HG03354 (cell line): ENCODE measurements around the gene TPPP3.

Experiments used
- ATAC-seq: cut with Tn5 transposase; IDR thresholded peaks from one replicate; pipeline ENCODE4 v1.9.1; 2021; ENCODE audit warnings: mild to moderate bottlenecking; ENCODE audit not compliant: unreplicated experiment, poor library complexity, severe bottlenecking

TPPP3 gene

GRCh38 chr16:67393111-67393787, at the start of gene TPPP3:
Gene TPPP3, minus strand, starts transcription at chr16:67393498. Its CDS starts 2,387 bp downstream, at chr16:67391111.
- no peak for ATAC-seq

- no peak for ATAC-seq
Observed at GRCh38 chr16:67442581-67443255, 49.4 kb upstream of the TPPP3 start.

DNA sequence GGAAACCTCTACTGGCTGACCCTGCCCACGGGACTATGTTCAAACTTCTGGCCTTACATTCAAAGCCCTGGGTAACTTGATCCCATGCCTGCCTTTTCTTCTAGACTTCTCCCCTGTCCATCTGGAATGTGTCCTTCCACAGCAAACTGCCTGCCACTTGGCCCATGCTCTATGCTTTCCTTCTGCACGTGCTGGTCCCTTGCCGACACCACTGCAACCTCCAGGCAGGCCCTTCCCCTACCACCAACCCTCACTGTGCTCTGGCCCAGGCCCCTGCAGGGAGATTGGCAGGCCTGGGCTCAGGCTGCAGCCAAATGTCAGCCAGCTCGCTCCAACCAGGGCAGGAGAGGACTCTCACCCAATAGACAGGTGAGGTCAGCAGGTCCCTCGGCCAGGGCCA, 48.6 kb upstream of the TPPP3 start:
- no peak for ATAC-seq

- no peak for ATAC-seq
Observed at GRCh38 chr16:67441271-67441753, 48.0 kb upstream of the TPPP3 start.

- ATAC-seq: no peak
Observed at GRCh38 chr16:67438824-67439393, 45.6 kb upstream of the TPPP3 start.

- no peak for ATAC-seq
Observed at GRCh38 chr16:67438098-67438791, 44.9 kb upstream of the TPPP3 start.

GRCh38 chr16:67437513-67437912, 44.2 kb upstream of the TPPP3 start:
- no peak for ATAC-seq

- no peak for ATAC-seq
Observed at GRCh38 chr16:67436640-67437193, 43.4 kb upstream of the TPPP3 start.

GRCh38 chr16:67435758-67436164, 42.5 kb upstream of the TPPP3 start:
- ATAC-seq: no peak

- no peak for ATAC-seq
Observed at GRCh38 chr16:67433131-67433719, 39.9 kb upstream of the TPPP3 start.

- ATAC-seq: no peak
Observed at GRCh38 chr16:67432506-67432890, 39.2 kb upstream of the TPPP3 start.

- ATAC-seq: no peak
Observed at GRCh38 chr16:67431775-67432505, 38.6 kb upstream of the TPPP3 start.

- ATAC-seq: no peak
Observed at GRCh38 chr16:67430977-67431774, 37.9 kb upstream of the TPPP3 start, which contains the start of gene HSD11B2. Gene HSD11B2, plus strand, starts transcription at chr16:67431121. Its CDS starts 128 bp downstream, at chr16:67431249.

GRCh38 chr16:67430504-67430976, 37.2 kb upstream of the TPPP3 start:
- no peak for ATAC-seq

DNA sequence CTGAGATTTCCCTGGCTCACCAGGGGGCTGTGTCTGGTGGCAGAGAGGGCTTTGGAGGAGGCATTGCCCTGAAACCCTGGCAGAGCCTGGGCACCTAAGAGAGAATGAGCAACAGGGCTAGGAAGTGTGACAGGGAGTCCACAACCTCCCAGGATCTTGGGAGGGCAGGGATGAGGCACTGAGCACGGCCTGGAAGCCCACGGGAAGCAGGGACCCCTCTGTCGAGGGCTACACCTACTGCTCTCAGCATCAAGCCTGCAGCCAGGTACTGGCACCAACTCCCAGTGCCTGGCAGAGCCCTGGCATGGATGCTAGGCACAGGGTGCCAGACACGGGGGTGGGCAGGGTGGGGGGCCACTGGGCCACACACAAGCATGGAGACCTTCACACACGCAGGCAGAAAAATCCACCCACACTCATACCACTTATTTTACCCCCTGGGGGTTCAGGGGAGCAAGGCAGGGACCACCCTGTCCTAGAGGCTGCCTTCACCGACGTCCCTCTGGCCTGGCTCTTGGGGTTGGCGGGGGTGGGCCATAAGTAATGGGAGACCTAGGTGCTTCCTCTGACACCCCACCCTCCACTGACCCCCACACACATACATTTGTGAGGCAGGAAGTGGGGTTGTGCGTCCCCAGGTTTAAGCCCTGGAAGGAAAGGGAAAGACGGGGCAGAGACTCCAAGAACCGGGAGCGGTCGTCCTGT, 36.7 kb upstream of the TPPP3 start:
- no peak for ATAC-seq

DNA sequence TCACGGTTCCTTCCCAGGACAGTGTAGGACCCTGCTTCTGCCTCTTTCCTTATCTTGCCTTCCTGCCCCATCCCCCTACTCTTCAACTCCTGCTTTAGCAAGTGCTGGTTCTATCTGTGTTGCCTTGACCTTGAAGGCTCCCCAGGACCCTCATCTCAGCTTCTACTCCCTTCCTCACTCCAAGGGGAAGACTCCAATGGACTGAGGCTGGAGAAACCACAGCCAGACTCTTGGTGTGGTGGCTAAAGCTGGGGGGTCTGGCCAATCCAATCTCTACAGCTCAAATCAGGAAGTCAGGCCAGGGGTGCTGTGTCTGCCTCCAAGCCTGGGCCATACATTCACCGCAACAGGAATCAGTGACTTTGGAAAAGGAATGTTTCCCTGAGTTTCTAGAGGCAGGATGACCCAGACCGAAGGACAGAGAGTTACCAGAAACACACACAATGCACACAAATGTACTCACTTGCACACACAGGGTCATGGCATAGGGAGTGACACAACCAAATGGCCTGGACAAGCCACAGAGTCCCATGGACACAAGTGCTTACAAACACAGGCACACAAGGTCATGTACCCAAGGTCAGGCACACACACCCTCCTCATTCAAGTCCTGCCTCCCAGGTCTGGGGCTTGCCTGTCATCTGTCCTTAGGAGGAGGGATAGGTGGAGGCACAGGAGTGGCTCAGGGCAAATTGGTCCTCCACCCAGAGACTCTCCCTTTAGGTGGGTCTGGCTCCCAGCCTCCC, 35.9 kb upstream of the TPPP3 start:
- no peak for ATAC-seq
